K562 (cell line): ENCODE data around the gene PBX1. TPM values are rescaled to one million over a fixed set of nuclear protein-coding genes. Genes with fewer than 3 reads are reported as not detected.

ENCODE experiments used
- ATAC-seq: fragments of 200-7000 bp; cut with Tn5 transposase; 3 replicates; pipeline ENCODE4 v1.9.1; 2020; ENCODE audit warnings: moderate library complexity
- BruUV-seq: library from RNA; stranded (reverse); fragments of 400-500 nt; replicated peaks from 2 replicates; lab custom pipeline; 2021; lab: Mats Ljungman, UMichigan
- CTCF ChIA-PET: fragments of 300-600 bp; formaldehyde crosslinking; extraction: SDS; loops from one replicate; lab custom pipeline; 2021; ENCODE audit warnings: low intra/inter-chr PET ratio; lab: Yijun Ruan, JAX
- POLR2A ChIA-PET: fragments of 300-600, 350-650 bp; sonication (Branson Sonifier 250); formaldehyde crosslinking; extraction: SDS; loops from one replicate; lab custom pipeline; 2021; ENCODE audit warnings: antibody characterized with exemption, inconsistent platforms; lab: Yijun Ruan, JAX
- DNase-seq, 4 experiments: peaks; one replicate each; pipeline versions ENCODE4 v3.0.0 to v3.0.0-alpha.2; 2011 to 2018; ENCODE audit warnings: low spot score in 3 of 4, mixed read lengths in 3 of 4; ENCODE audit errors: extremely low read depth in 1 of 4
- FAIRE-seq: peaks from 2 replicates; lab custom pipeline; 2011; peaks lifted over from hg19 to GRCh38; lab: Jason Lieb, UNC
- H2AFZ ChIP-seq: 2 replicates; pipeline ENCODE4 v1.6.0; 2011; ENCODE audit warnings: low read depth, low read length, control low read depth, inconsistent platforms
- H3K27ac ChIP-seq: fragments of 200-600 bp; 3 replicates; pipeline ENCODE4 v1.8.0; 2011; ENCODE audit warnings: low read depth, mild to moderate bottlenecking, control low read depth, inconsistent platforms, low read length, moderate library complexity, mixed read lengths; ENCODE audit errors: extremely low read depth
- H3K27me3 ChIP-seq, 2 experiments: fragments of 300-600 bp in 1 of 2; 2 replicates in 1 of 2; 3 replicates in 1 of 2; pipeline versions ENCODE4 v1.6.0 to v1.8.0; 2011; ENCODE audit warnings: inconsistent platforms in 2 of 2, low read length in 2 of 2, mild to moderate bottlenecking in 1 of 2, mixed read lengths in 1 of 2, moderate library complexity in 1 of 2; ENCODE audit not compliant: control insufficient read depth in 2 of 2, insufficient read depth in 2 of 2
- H3K36me3 ChIP-seq: fragments of 300-600 bp; 3 replicates; pipeline ENCODE4 v1.8.0; 2011; ENCODE audit warnings: mild to moderate bottlenecking, low read length, inconsistent platforms; ENCODE audit not compliant: control insufficient read depth, insufficient read depth
- H3K4me1 ChIP-seq, 2 experiments: fragments of 200-600 bp in 1 of 2; replicated peaks in 1 of 2; 2 replicates in 1 of 2; 3 replicates in 1 of 2; pipeline versions ENCODE4 v1.5.1 to v1.8.0; 2011; ENCODE audit warnings: inconsistent platforms in 2 of 2, low read length in 2 of 2, mild to moderate bottlenecking in 1 of 2, mixed read lengths in 1 of 2, moderate library complexity in 1 of 2; ENCODE audit not compliant: control insufficient read depth in 2 of 2, insufficient read depth in 2 of 2
- H3K4me2 ChIP-seq: 2 replicates; pipeline ENCODE4 v1.6.1; 2011; ENCODE audit warnings: low read length, control low read depth, inconsistent platforms, mixed read lengths; ENCODE audit not compliant: insufficient read depth
- H3K4me3 ChIP-seq: fragments of 200-600 bp; sonication (generic), shearing (Covaris generic); 2 replicates; pipeline ENCODE4 v1.5.1; 2016; ENCODE audit warnings: control low read depth, inconsistent platforms
- H3K79me2 ChIP-seq: fragments of 200-600 bp; 3 replicates; pipeline ENCODE4 v1.8.0; 2011; ENCODE audit warnings: low read length, inconsistent platforms; ENCODE audit not compliant: control insufficient read depth, insufficient read depth
- H3K9ac ChIP-seq, 2 experiments: 2 replicates each; pipeline versions ENCODE4 v1.6.0 to v1.6.1; 2011; ENCODE audit warnings: low read depth in 2 of 2, low read length in 2 of 2, control low read depth in 1 of 2, inconsistent platforms in 1 of 2, mild to moderate bottlenecking in 1 of 2, mixed read lengths in 1 of 2; ENCODE audit not compliant: insufficient read depth in 1 of 2
- H3K9me1 ChIP-seq: one replicate; pipeline ENCODE4 v1.6.0; 2011; ENCODE audit warnings: inconsistent platforms, mild to moderate bottlenecking, low read length, moderate library complexity; ENCODE audit not compliant: control insufficient read depth, insufficient read depth
- H3K9me3 ChIP-seq: replicated peaks from 2 replicates; pipeline ENCODE4 v1.5.1; 2011; ENCODE audit warnings: low read depth, low read length, inconsistent platforms; ENCODE audit not compliant: control insufficient read depth, insufficient read depth
- H4K20me1 ChIP-seq: replicated peaks from 2 replicates; pipeline ENCODE4 v1.6.1; 2011; ENCODE audit warnings: low read length, inconsistent platforms, mixed read lengths; ENCODE audit not compliant: control insufficient read depth, insufficient read depth
- CHAMP1 ChIP-seq: fragments of 450-650 bp; IDR thresholded peaks from 2 replicates; pipeline ENCODE4 v1.6.1; 2016; ENCODE audit warnings: mild to moderate bottlenecking
- GTF2E2 ChIP-seq: fragments of 200-800 bp; sonication (Bioruptor generic); IDR thresholded peaks from 2 replicates; pipeline ENCODE4 v1.6.1; 2016; ENCODE audit warnings: missing genetic modification characterization, missing compliant biosample characterization
- SRSF9 ChIP-seq: fragments of 200-400 bp; formaldehyde crosslinking; IDR thresholded peaks from 2 replicates; pipeline ENCODE4 v1.6.1; 2017; ENCODE audit warnings: low read depth, low read length, borderline replicate concordance
- SUPT5H ChIP-seq: fragments of 450-650 bp; IDR thresholded peaks from 2 replicates; pipeline ENCODE4 v1.6.1; 2016
- U2AF1 ChIP-seq: fragments of 200-400 bp; formaldehyde crosslinking; optimal IDR thresholded peaks from 2 replicates; pipeline ENCODE3; 2017; ENCODE audit warnings: mild to moderate bottlenecking, low read depth, low read length, moderate library complexity
- WGBS: fragments of 100-300 bp; shearing (Covaris generic); methylation state at CpG from one replicate; pipeline ENCODE4 v1.1.6; 2016; ENCODE audit warnings: low coverage, mixed read lengths; ENCODE audit not compliant: insufficient coverage; ENCODE audit errors: missing lambda C conversion rate; 5-methylcytosine and 5-hydroxymethylcytosine counted together
- in situ Hi-C: fragments of 300-500 bp; cut with MboI; formaldehyde crosslinking; loops from 4 replicates; pipeline ENCODE4 v1.15.0; 2018; ENCODE audit warnings: inconsistent platforms, mixed read lengths
- intact Hi-C: fragments of 100-400 bp; cut with micrococcal nuclease; formaldehyde crosslinking; loops from 2 replicates; pipeline ENCODE4 v1.14.2; 2022
- polyA plus RNA-seq, 8 experiments: library from polyadenylated mRNA; depleted of rRNA in 4 of 8; stranded (reverse) in 5 of 8; unstranded in 3 of 8; fragments of >200 nt; fragmentation: Nextera tagmentation in 2 of 8; fragmentation: Illumina TruSeq in 1 of 8; extraction: Ambion mirVana in 2 of 8; extraction: Trizol in 1 of 8; gene quantifications; 2 replicates each; pipeline versions ENCODE4 v1.2.1 to v1.2.3, GENCODE V29; 2011 to 2014; ENCODE audit warnings: inconsistent platforms in 1 of 8, missing spikeins in 1 of 8
- total RNA-seq, 7 experiments: library from RNA; depleted of rRNA in 6 of 7; stranded (reverse); fragments of >200 nt in 6 of 7; fragmentation: Illumina TruSeq in 2 of 7; extraction: Trizol in 2 of 7; gene quantifications; 2 replicates each; pipeline versions ENCODE4 v1.2.1 to v1.2.3, GENCODE V29; 2011 to 2021; ENCODE audit warnings: low replicate concordance in 1 of 7
- TF ChIP-seq, protein P1 (sequence below): fragments of 250-450 bp; sonication (Bioruptor Pico); IDR thresholded peaks from 2 replicates; pipeline ENCODE4 v1.8.0; 2021; ENCODE audit warnings: moderate library complexity, mild to moderate bottlenecking, inconsistent platforms

Gene PBX1
- total and polyA plus RNA-seq, 9 of the 15 experiments (the other 6 are each of a cell fraction or from before 2014, with no cell fraction given), result 0.03 to 0.62 (median 0.17) TPM

DNA sequence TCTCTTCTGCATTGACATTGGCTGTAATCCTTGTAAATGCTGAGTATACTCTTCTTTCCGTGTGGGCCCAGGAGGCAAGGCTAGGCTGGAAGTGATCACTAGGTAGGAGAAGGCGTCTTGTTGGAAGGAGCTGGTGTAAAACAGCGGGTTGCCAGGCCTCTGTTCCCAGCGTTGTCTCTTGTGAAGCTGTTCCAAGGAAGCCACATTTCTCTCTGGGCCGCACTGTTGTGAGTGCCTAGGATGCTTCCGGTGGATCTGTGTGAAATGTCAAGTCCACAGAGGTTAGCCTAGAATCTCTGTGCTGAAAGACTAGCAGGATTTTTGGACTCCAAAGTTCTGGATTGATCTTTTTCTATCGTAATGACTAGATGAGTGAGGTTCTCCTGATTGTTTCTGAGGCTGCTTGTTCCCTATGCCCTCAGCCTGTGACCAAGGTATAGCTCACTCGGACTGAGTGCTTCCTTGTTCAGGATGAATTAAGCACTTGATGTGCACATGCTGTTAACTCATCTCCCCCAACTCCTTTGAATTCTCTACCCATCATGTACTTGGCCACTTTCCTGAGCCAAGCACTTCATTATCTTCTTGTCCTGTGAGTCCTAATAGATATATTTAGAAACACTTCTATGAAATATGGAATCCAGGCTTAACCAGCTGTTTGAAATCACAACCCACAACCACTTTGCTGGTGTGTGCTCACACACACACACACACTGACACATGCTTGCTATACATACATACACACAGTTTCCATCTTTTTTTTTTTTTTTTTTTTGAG, 63.3 kb downstream of the PBX1 start (continued):
- TF ChIP-seq U2AF1, result no peak
- TF ChIP-seq, protein P1, sequence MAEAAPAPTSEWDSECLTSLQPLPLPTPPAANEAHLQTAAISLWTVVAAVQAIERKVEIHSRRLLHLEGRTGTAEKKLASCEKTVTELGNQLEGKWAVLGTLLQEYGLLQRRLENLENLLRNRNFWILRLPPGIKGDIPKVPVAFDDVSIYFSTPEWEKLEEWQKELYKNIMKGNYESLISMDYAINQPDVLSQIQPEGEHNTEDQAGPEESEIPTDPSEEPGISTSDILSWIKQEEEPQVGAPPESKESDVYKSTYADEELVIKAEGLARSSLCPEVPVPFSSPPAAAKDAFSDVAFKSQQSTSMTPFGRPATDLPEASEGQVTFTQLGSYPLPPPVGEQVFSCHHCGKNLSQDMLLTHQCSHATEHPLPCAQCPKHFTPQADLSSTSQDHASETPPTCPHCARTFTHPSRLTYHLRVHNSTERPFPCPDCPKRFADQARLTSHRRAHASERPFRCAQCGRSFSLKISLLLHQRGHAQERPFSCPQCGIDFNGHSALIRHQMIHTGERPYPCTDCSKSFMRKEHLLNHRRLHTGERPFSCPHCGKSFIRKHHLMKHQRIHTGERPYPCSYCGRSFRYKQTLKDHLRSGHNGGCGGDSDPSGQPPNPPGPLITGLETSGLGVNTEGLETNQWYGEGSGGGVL (CRISPR knock-in tag), result no peak
- TF ChIP-seq GTF2E2, result no peak

DNA sequence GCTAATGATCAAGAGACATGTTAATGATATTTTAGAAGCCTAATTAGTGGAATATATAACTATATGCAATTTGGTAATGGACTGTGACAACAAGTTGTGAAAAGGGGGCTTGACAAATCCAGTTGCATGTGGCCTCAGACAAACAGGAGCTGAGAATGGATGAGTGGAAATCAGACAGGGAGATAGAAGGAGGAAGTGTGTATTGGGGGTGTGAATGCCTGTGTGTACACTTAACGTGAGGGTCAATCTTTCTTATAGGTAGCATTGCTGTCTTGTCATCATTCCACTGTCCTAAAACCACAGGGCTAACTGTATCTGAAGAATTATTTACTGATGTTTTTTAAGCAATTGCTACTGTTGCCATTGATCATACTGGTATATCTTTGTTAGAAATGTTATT, 64.8 kb downstream of the PBX1 start:
- CTCF ChIA-PET, result no interaction called here
- no peak for DNase-seq
- BruUV-seq, result no TSS peak
- ATAC-seq, result no peak
- no peak overlapping the region for H3K27ac ChIP-seq
- TF ChIP-seq CHAMP1 (no peak), SRSF9 (no peak), SUPT5H (no peak)
- H3K4me2 ChIP-seq, result no peak overlapping the region
- no peak overlapping the region for H3K4me3 ChIP-seq
- whole genome bisulfite sequencing, result 0% methylated on average over 1 of the region's 1 CpG
- H3K9me1 ChIP-seq, result no peaks in the 10 kb centered on the region
- H3K79me2 ChIP-seq, result no peaks in the 10 kb centered on the region
- no peaks in the 10 kb centered on the region for H3K27me3 ChIP-seq
- in situ Hi-C loops, result no loop called here
- H4K20me1 ChIP-seq, result no peaks in the 10 kb centered on the region
- intact Hi-C loops, result no loop called here
- H3K36me3 ChIP-seq, result no peaks in the 10 kb centered on the region
- no peak overlapping the region for H2AFZ ChIP-seq
- H3K9me3 ChIP-seq, result no peaks in the 10 kb centered on the region
- POLR2A ChIA-PET, result no interaction called here
- H3K4me1 ChIP-seq, result no peaks in the 10 kb centered on the region
- no peak for FAIRE-seq
- no peak overlapping the region for H3K9ac ChIP-seq
